Neuronal stem cell (in vitro differentiated cells): ENCODE results near the gene RBPJ.
A peak's percentile ranks its signal among the peaks of the same experiment; 100 is the strongest.

Experiments
- DNase-seq: peaks from one replicate; pipeline ENCODE4 v3.0.0-alpha.2; 2013; ENCODE audit warnings: low spot score
- H2AFZ ChIP-seq: one replicate; pipeline ENCODE4 v1.6.1; 2013; ENCODE audit warnings: mild to moderate bottlenecking, low read length, inconsistent platforms
- H2AK5ac ChIP-seq: 2 replicates; pipeline ENCODE4 v1.6.1; 2013; ENCODE audit warnings: low read depth, mild to moderate bottlenecking, inconsistent platforms, low read length, moderate library complexity, mixed read lengths
- H2BK120ac ChIP-seq: 2 replicates; pipeline ENCODE4 v1.6.1; 2013; ENCODE audit warnings: low read depth, mild to moderate bottlenecking, inconsistent platforms, low read length, moderate library complexity, mixed read lengths
- H2BK12ac ChIP-seq: one replicate; pipeline ENCODE4 v1.6.1; 2013; ENCODE audit warnings: low read length, inconsistent platforms
- H2BK15ac ChIP-seq: 2 replicates; pipeline ENCODE4 v1.6.1; 2013; ENCODE audit warnings: mild to moderate bottlenecking, low read length, inconsistent platforms, mixed read lengths
- H2BK5ac ChIP-seq: one replicate; pipeline ENCODE4 v1.6.1; 2013; ENCODE audit warnings: inconsistent platforms, mild to moderate bottlenecking, low read length, moderate library complexity
- H3K14ac ChIP-seq: one replicate; pipeline ENCODE4 v1.6.1; 2013; ENCODE audit warnings: low read length, inconsistent platforms
- H3K18ac ChIP-seq: 2 replicates; pipeline ENCODE4 v1.6.1; 2013; ENCODE audit warnings: low read length, inconsistent platforms
- H3K23ac ChIP-seq: 2 replicates; pipeline ENCODE4 v1.6.1; 2013; ENCODE audit warnings: low read depth, mild to moderate bottlenecking, mixed read lengths, low read length, inconsistent platforms; ENCODE audit not compliant: poor library complexity
- H3K27ac ChIP-seq: replicated peaks from 3 replicates; pipeline ENCODE4 v1.5.1; 2013; ENCODE audit warnings: low read length, inconsistent platforms
- H3K27me3 ChIP-seq, 3 experiments: 2 replicates each; pipeline ENCODE4 v1.6.1; 2013; ENCODE audit warnings: low read length in 3 of 3, mild to moderate bottlenecking in 2 of 3, inconsistent platforms in 1 of 3, low read depth in 1 of 3, mixed read lengths in 1 of 3, moderate library complexity in 1 of 3; ENCODE audit not compliant: control insufficient read depth in 3 of 3, insufficient read depth in 3 of 3
- H3K36me3 ChIP-seq, 2 donors: replicated peaks in 1 of 2; 2 replicates each; pipeline ENCODE4 v1.6.1; 2013; ENCODE audit warnings: low read length in 2 of 2; ENCODE audit not compliant: control insufficient read depth in 2 of 2, insufficient read depth in 2 of 2
- H3K4ac ChIP-seq: 2 replicates; pipeline ENCODE4 v1.6.1; 2013; ENCODE audit warnings: inconsistent platforms, mild to moderate bottlenecking, low read length, moderate library complexity
- H3K4me1 ChIP-seq, 2 donors: 1 replicate in 1 of 2; 2 replicates in 1 of 2; pipeline ENCODE4 v1.6.1; 2013; ENCODE audit warnings: low read length in 2 of 2, low read depth in 1 of 2; ENCODE audit not compliant: control insufficient read depth in 2 of 2, insufficient read depth in 1 of 2
- H3K4me2 ChIP-seq: one replicate; pipeline ENCODE4 v1.6.1; 2013; ENCODE audit warnings: mild to moderate bottlenecking, low read length, inconsistent platforms; ENCODE audit not compliant: insufficient read depth, poor library complexity, severe bottlenecking
- H3K4me3 ChIP-seq, 2 donors: 2 replicates each; pipeline ENCODE4 v1.5.1; 2013; ENCODE audit warnings: low read length in 2 of 2, mild to moderate bottlenecking in 2 of 2, inconsistent platforms in 1 of 2, moderate library complexity in 1 of 2
- H3K79me1 ChIP-seq: one replicate; pipeline ENCODE4 v1.6.1; 2013; ENCODE audit warnings: low read depth, mild to moderate bottlenecking, inconsistent platforms, low read length, moderate library complexity
- H3K9ac ChIP-seq: one replicate; pipeline ENCODE4 v1.6.1; 2013; ENCODE audit warnings: mild to moderate bottlenecking, low read depth, low read length, inconsistent platforms; ENCODE audit not compliant: poor library complexity
- H3K9me3 ChIP-seq, 2 donors: replicated peaks in 1 of 2; 2 replicates each; pipeline versions ENCODE3 to v1.6.1; 2013; ENCODE audit warnings: low read length in 2 of 2, mild to moderate bottlenecking in 2 of 2, inconsistent platforms in 1 of 2, low read depth in 1 of 2, mixed read lengths in 1 of 2, moderate library complexity in 1 of 2; ENCODE audit not compliant: control insufficient read depth in 2 of 2, insufficient read depth in 1 of 2
- H4K8ac ChIP-seq: one replicate; pipeline ENCODE4 v1.6.1; 2013; ENCODE audit warnings: low read depth, mild to moderate bottlenecking, inconsistent platforms, low read length, moderate library complexity
- H4K91ac ChIP-seq: one replicate; pipeline ENCODE4 v1.6.1; 2013; ENCODE audit warnings: low read length, low read depth, mild to moderate bottlenecking, inconsistent platforms; ENCODE audit not compliant: poor library complexity
- WGBS, 2 donors: extraction: QIAGEN DNeasy Blood & Tissue Kit; methylation state at CpG; one replicate each; pipeline ENCODE4 v1.1.7; 2013; ENCODE audit warnings: missing lambda C conversion rate in 2 of 2, mixed read lengths in 1 of 2; ENCODE audit not compliant: insufficient read length in 2 of 2, insufficient replicate concordance in 1 of 2; ENCODE audit errors: extremely low coverage in 2 of 2; 5-methylcytosine and 5-hydroxymethylcytosine counted together

RBPJ gene

GRCh38 chr4:26452565-26453531, 132.0 kb downstream of the RBPJ start:
- Histone ChIP-seq H3K14ac (no peak overlapping the region), H4K91ac (no peak overlapping the region), H2BK5ac (no peak overlapping the region), H3K23ac (no peak overlapping the region), H3K79me1 (no peaks in the 10 kb centered on the region), H3K27ac (no peak overlapping the region), H2BK120ac (no peak overlapping the region), H3K18ac (no peak overlapping the region), H2AK5ac (no peak overlapping the region), H3K4me1 (no peaks in the 10 kb centered on the region), H3K36me3 (no peaks in the 10 kb centered on the region), H3K4me2 (no peak overlapping the region), H3K4me3 (peak overlapping the region in 1 of 2 donors; percentile 6), H3K4ac (no peak overlapping the region), H2AFZ (no peak overlapping the region), H3K27me3 (no peaks in the 10 kb centered on the region), H3K9ac (no peak overlapping the region), H2BK15ac (no peak overlapping the region), H3K9me3 (no peaks in the 10 kb centered on the region), H4K8ac (no peak overlapping the region), H2BK12ac (no peak overlapping the region)
- no peak for DNase-seq
- no CpG with 5 or more reads among the region's 15 CpGs for WGBS, 2 donors

GRCh38 chr4:26454961-26455360, 134.1 kb downstream of the RBPJ start:
- Histone ChIP-seq H3K23ac (no peak overlapping the region), H2BK15ac (no peak overlapping the region), H2BK12ac (no peak overlapping the region), H2BK5ac (no peak overlapping the region), H3K14ac (no peak overlapping the region), H4K8ac (no peak overlapping the region), H3K4ac (no peak overlapping the region), H2AFZ (no peak overlapping the region), H3K9ac (no peak overlapping the region), H3K4me1 (no peaks in the 10 kb centered on the region), H3K27ac (no peak overlapping the region), H3K27me3 (no peaks in the 10 kb centered on the region), H3K36me3 (no peaks in the 10 kb centered on the region), H3K9me3 (no peaks in the 10 kb centered on the region), H3K4me2 (no peak overlapping the region), H4K91ac (no peak overlapping the region), H3K79me1 (no peaks in the 10 kb centered on the region), H3K4me3 (no peak overlapping the region), H2BK120ac (no peak overlapping the region), H3K18ac (no peak overlapping the region), H2AK5ac (no peak overlapping the region)
- no CpG with 5 or more reads among the region's 3 CpGs for WGBS, 2 donors
- no peak for DNase-seq

GRCh38 chr4:26455571-26455970, 134.8 kb downstream of the RBPJ start:
- Histone ChIP-seq H2BK5ac (no peak overlapping the region), H3K27me3 (no peaks in the 10 kb centered on the region), H2AK5ac (no peak overlapping the region), H3K14ac (no peak overlapping the region), H3K23ac (no peak overlapping the region), H3K18ac (no peak overlapping the region), H4K91ac (no peak overlapping the region), H3K9ac (no peak overlapping the region), H3K4ac (no peak overlapping the region), H3K9me3 (no peaks in the 10 kb centered on the region), H3K27ac (no peak overlapping the region), H4K8ac (no peak overlapping the region), H3K4me2 (no peak overlapping the region), H3K36me3 (no peaks in the 10 kb centered on the region), H2AFZ (no peak overlapping the region), H3K4me1 (no peaks in the 10 kb centered on the region), H3K79me1 (no peaks in the 10 kb centered on the region), H3K4me3 (no peak overlapping the region), H2BK15ac (no peak overlapping the region), H2BK12ac (no peak overlapping the region), H2BK120ac (no peak overlapping the region)
- no CpG with 5 or more reads among the region's 2 CpGs for WGBS, 2 donors
- DNase-seq = no peak

- H3K79me1 ChIP-seq = no peaks in the 10 kb centered on the region
- H3K9me3 ChIP-seq = no peaks in the 10 kb centered on the region
- no CpG with 5 or more reads among the region's 6 CpGs for WGBS, 2 donors
- no peak overlapping the region for H3K14ac ChIP-seq
- no peaks in the 10 kb centered on the region for H3K27me3 ChIP-seq
- H3K4me1 ChIP-seq = no peaks in the 10 kb centered on the region
- H2BK120ac ChIP-seq = no peak overlapping the region
- no peak overlapping the region for H2BK5ac ChIP-seq
- H2BK12ac ChIP-seq = no peak overlapping the region
- no peak overlapping the region for H4K8ac ChIP-seq
- H3K4ac ChIP-seq = no peak overlapping the region
- H2BK15ac ChIP-seq = no peak overlapping the region
- H3K23ac ChIP-seq = no peak overlapping the region
- H3K36me3 ChIP-seq = no peaks in the 10 kb centered on the region
- DNase-seq = no peak
- H3K18ac ChIP-seq = no peak overlapping the region
- no peak overlapping the region for H3K9ac ChIP-seq
- no peak overlapping the region for H2AK5ac ChIP-seq
- H3K27ac ChIP-seq = no peak overlapping the region
- no peak overlapping the region for H4K91ac ChIP-seq
- no peak overlapping the region for H3K4me2 ChIP-seq
- no peak overlapping the region for H2AFZ ChIP-seq
- H3K4me3 ChIP-seq = no peak overlapping the region
Observed at GRCh38 chr4:26457412-26457811, 136.6 kb downstream of the RBPJ start.
